Measurements from ENCODE around the gene EXT2. TPM values are rescaled to one million over a fixed set of nuclear protein-coding genes. Genes with fewer than 3 reads are reported as not detected.
A peak's percentile ranks its signal among the peaks of the same experiment; 100 is the strongest.

EXT2 gene
- total RNA-seq, 2 donors from 2014 or later = 23.3 to 24.3 TPM

GRCh38 chr11:44268614-44269080 is 173.2 kb downstream of the EXT2 start:
- DNase-seq (ENCODE audit: low spot score in 2 of 2) (peak in 1 of 2 donors; percentile 44), ATAC-seq (no peak)
- Mint-ChIP-seq H3K9me3 (no peaks in the 10 kb centered on the region), H3K27ac (no peak overlapping the region), H3K36me3 (no peaks in the 10 kb centered on the region)

GRCh38 chr11:44269369-44270351 is 174.2 kb downstream of the EXT2 start:
- Mint-ChIP-seq H3K36me3 (no peaks in the 10 kb centered on the region), H3K9me3 (no peaks in the 10 kb centered on the region), H3K27ac (no peak overlapping the region)
- ATAC-seq (no peak), DNase-seq (ENCODE audit: low spot score in 2 of 2) (peak in 1 of 2 donors; percentile 11)

- Mint-ChIP-seq H3K27ac (no peak overlapping the region), H3K9me3 (no peaks in the 10 kb centered on the region), H3K36me3 (no peaks in the 10 kb centered on the region)
- ATAC-seq (no peak), DNase-seq (ENCODE audit: low spot score in 2 of 2) (peak in 1 of 2 donors; percentile 54)
Observed at GRCh38 chr11:44270403-44271273, 175.2 kb downstream of the EXT2 start.

- ATAC-seq (no peak), DNase-seq (ENCODE audit: low spot score in 2 of 2) (peak in 1 of 2 donors; percentile 25)
- H3K36me3 Mint-ChIP-seq = no peaks in the 10 kb centered on the region
- H3K27ac Mint-ChIP-seq = no peak overlapping the region
- no peaks in the 10 kb centered on the region for H3K9me3 Mint-ChIP-seq
Observed at GRCh38 chr11:44271286-44271685, 175.8 kb downstream of the EXT2 start.

GRCh38 chr11:44274404-44274803 is 178.9 kb downstream of the EXT2 start:
- Mint-ChIP-seq H3K36me3 (no peaks in the 10 kb centered on the region), H3K9me3 (no peaks in the 10 kb centered on the region), H3K27ac (no peak overlapping the region)
- peak in 1 of 2 donors; percentile 2 for DNase-seq (ENCODE audit: low spot score in 2 of 2)
- no peak for ATAC-seq

- DNase-seq (ENCODE audit: low spot score in 2 of 2) = peak in 1 of 2 donors; percentile 21
- Mint-ChIP-seq H3K9me3 (no peaks in the 10 kb centered on the region), H3K27ac (no peak overlapping the region), H3K36me3 (no peaks in the 10 kb centered on the region)
- ATAC-seq = no peak
Observed at GRCh38 chr11:44275241-44275640, 179.8 kb downstream of the EXT2 start.

GRCh38 chr11:44275961-44276550 is 180.6 kb downstream of the EXT2 start:
- H3K36me3 Mint-ChIP-seq = no peaks in the 10 kb centered on the region
- ATAC-seq (no peak), DNase-seq (ENCODE audit: low spot score in 2 of 2) (peak in 1 of 2 donors; percentile 21)
- H3K27ac Mint-ChIP-seq = no peak overlapping the region
- H3K9me3 Mint-ChIP-seq = no peaks in the 10 kb centered on the region

GRCh38 chr11:44277196-44278090 is 182.0 kb downstream of the EXT2 start:
- H3K9me3 Mint-ChIP-seq = no peaks in the 10 kb centered on the region

GRCh38 chr11:44279483-44279882 is 184.0 kb downstream of the EXT2 start:
- Mint-ChIP-seq H3K27ac (peak overlapping the region in 1 of 2 donors; percentile 7), H3K36me3 (no peaks in the 10 kb centered on the region), H3K9me3 (no peaks in the 10 kb centered on the region)
- ATAC-seq = no peak
- no peak for DNase-seq (ENCODE audit: low spot score in 2 of 2)

More at GRCh38 chr11:44277196-44278090, 182.0 kb downstream of the EXT2 start:
- ATAC-seq (no peak), DNase-seq (ENCODE audit: low spot score in 2 of 2) (no peak)
- no peak overlapping the region for H3K27ac Mint-ChIP-seq
- no peaks in the 10 kb centered on the region for H3K36me3 Mint-ChIP-seq

GRCh38 chr11:44280257-44280656 is 184.8 kb downstream of the EXT2 start:
- H3K9me3 Mint-ChIP-seq = no peaks in the 10 kb centered on the region
- H3K27ac Mint-ChIP-seq = no peak overlapping the region
- DNase-seq (ENCODE audit: low spot score in 2 of 2) = no peak
- no peak for ATAC-seq
- H3K36me3 Mint-ChIP-seq = no peaks in the 10 kb centered on the region

- DNase-seq (ENCODE audit: low spot score in 2 of 2) (no peak), ATAC-seq (no peak)
- Mint-ChIP-seq H3K36me3 (no peaks in the 10 kb centered on the region), H3K9me3 (no peaks in the 10 kb centered on the region), H3K27ac (no peak overlapping the region)
Observed at GRCh38 chr11:44281151-44281550, 185.7 kb downstream of the EXT2 start.

GRCh38 chr11:44282620-44283019 is 187.1 kb downstream of the EXT2 start:
- ATAC-seq = no peak
- no peak for DNase-seq (ENCODE audit: low spot score in 2 of 2)

GRCh38 chr11:44285756-44286155 is 190.3 kb downstream of the EXT2 start:
- Mint-ChIP-seq H3K27ac (no peak overlapping the region), H3K9me3 (no peaks in the 10 kb centered on the region), H3K36me3 (no peaks in the 10 kb centered on the region)
- DNase-seq (ENCODE audit: low spot score in 2 of 2) (no peak), ATAC-seq (peak in 1 of 2 donors; percentile 13)

More at GRCh38 chr11:44282620-44283019, 187.1 kb downstream of the EXT2 start:
- Mint-ChIP-seq H3K36me3 (no peaks in the 10 kb centered on the region), H3K27ac (peak overlapping the region in 1 of 2 donors; percentile 63), H3K9me3 (no peaks in the 10 kb centered on the region)

GRCh38 chr11:44286268-44286880 is 190.9 kb downstream of the EXT2 start:
- H3K9me3 Mint-ChIP-seq = no peaks in the 10 kb centered on the region
- no peaks in the 10 kb centered on the region for H3K36me3 Mint-ChIP-seq
- ATAC-seq (peak; percentile 69 to 71), DNase-seq (ENCODE audit: low spot score in 2 of 2) (peak in 1 of 2 donors; percentile 70)
- H3K27ac Mint-ChIP-seq = no peak overlapping the region

GRCh38 chr11:44286911-44287310 is 191.4 kb downstream of the EXT2 start:
- H3K36me3 Mint-ChIP-seq = no peaks in the 10 kb centered on the region
- ATAC-seq (no peak), DNase-seq (ENCODE audit: low spot score in 2 of 2) (no peak)
- no peaks in the 10 kb centered on the region for H3K9me3 Mint-ChIP-seq
- no peak overlapping the region for H3K27ac Mint-ChIP-seq

All from activated naive CD4-positive, alpha-beta T cell treated with anti-CD3 and anti-CD28 coated beads, Interleukin-2, amount 50 U/mL, for 72 hours (primary cell).